A673 (cell line): ENCODE results near the gene PTTG1IP.

Experiments
- EZH2 ChIP-seq: fragments of 200-600 bp; sonication (generic); IDR thresholded peaks from 2 replicates; pipeline ENCODE4 v1.6.1; 2017; ENCODE audit warnings: borderline replicate concordance, low read depth, mild to moderate bottlenecking, mixed read lengths, antibody characterized with exemption, low read length; ENCODE audit not compliant: poor library complexity, severe bottlenecking
- TF ChIP-seq, protein P1 (sequence below): fragments of 300-800, 200-600 bp; sonication (generic); conservative IDR thresholded peaks from 2 replicates; pipeline ENCODE4 v1.5.1; 2017; ENCODE audit warnings: low read depth, mild to moderate bottlenecking, antibody characterized with exemption, low read length, moderate library complexity, mixed read lengths

- TF ChIP-seq, protein P1, sequence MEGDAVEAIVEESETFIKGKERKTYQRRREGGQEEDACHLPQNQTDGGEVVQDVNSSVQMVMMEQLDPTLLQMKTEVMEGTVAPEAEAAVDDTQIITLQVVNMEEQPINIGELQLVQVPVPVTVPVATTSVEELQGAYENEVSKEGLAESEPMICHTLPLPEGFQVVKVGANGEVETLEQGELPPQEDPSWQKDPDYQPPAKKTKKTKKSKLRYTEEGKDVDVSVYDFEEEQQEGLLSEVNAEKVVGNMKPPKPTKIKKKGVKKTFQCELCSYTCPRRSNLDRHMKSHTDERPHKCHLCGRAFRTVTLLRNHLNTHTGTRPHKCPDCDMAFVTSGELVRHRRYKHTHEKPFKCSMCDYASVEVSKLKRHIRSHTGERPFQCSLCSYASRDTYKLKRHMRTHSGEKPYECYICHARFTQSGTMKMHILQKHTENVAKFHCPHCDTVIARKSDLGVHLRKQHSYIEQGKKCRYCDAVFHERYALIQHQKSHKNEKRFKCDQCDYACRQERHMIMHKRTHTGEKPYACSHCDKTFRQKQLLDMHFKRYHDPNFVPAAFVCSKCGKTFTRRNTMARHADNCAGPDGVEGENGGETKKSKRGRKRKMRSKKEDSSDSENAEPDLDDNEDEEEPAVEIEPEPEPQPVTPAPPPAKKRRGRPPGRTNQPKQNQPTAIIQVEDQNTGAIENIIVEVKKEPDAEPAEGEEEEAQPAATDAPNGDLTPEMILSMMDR, result peak; percentile 73
- TF ChIP-seq EZH2, result no peak
Measured at GRCh38 chr21:44800103-44800502, 73.4 kb downstream of the PTTG1IP start.
